ENCODE measurements around the gene PLAU. TPM values are rescaled to one million over a fixed set of nuclear protein-coding genes. Genes with fewer than 3 reads are reported as not detected.

Gene PLAU
- total and polyA plus RNA-seq, 9 of the 15 experiments (the other 6 are each of a cell fraction or from before 2014, with no cell fraction given): 2.1 to 16.9 (median 3.3) TPM

DNA sequence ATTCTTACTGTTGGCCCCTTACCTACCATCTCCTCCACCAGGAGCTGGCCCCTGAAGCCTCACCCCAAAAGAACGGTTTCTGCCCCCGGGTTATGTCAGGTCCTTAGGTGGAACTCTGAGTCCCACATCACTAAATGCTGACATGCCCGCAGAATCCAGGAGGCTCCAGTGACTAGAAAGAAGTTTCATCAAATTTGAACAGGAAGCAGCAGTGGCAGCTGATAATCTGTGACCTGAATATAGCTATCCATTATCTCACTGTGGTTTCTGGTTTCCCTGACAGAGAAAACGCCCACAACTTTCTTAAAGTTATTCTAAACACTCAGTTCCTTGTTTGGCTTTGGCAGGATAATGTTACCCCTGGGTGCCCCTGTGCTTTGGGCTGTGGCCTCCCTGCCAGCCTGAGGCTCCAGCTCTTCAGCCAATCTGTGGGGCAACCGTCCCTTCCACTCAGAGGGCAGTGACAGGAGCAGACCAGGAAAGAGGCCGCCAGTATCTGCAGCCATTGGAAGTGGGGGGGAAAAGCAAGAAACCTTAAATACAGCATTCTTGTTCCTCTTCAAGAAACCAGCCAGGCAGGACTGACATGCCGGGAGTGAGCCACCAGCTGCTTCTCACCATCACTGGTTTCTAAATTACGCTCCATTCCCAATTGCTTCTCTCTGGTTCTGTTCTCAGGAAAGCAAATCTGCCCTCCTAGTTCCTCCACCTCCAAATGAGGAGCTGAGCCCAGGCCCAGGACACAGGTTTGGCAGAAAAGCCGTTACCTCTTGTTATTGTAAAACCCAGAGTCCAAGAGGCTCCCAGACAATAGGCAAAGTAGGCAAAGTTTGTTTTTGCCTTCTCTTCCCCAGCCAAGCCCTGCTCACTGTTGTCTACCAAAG, 45.8 kb downstream of the PLAU start (continued):
- no peak for TF ChIP-seq SP2 (IDR thresholded peaks at IDR 0.05; ENCODE audit: extremely low read depth, low read depth, low read length, poor library complexity, severe bottlenecking)
- peak; percentile 94 for TF ChIP-seq SMARCE1 (IDR thresholded peaks at IDR 0.05)
- no peak; the same call in none of the 2 replicates for TF ChIP-seq POLR2G (IDR thresholded peaks at IDR 0.05; ENCODE audit: low read depth, low read length)
- TF ChIP-seq, protein P1, sequence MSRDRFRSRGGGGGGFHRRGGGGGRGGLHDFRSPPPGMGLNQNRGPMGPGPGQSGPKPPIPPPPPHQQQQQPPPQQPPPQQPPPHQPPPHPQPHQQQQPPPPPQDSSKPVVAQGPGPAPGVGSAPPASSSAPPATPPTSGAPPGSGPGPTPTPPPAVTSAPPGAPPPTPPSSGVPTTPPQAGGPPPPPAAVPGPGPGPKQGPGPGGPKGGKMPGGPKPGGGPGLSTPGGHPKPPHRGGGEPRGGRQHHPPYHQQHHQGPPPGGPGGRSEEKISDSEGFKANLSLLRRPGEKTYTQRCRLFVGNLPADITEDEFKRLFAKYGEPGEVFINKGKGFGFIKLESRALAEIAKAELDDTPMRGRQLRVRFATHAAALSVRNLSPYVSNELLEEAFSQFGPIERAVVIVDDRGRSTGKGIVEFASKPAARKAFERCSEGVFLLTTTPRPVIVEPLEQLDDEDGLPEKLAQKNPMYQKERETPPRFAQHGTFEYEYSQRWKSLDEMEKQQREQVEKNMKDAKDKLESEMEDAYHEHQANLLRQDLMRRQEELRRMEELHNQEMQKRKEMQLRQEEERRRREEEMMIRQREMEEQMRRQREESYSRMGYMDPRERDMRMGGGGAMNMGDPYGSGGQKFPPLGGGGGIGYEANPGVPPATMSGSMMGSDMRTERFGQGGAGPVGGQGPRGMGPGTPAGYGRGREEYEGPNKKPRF (IDR thresholded peaks at IDR 0.05; ENCODE audit: low read depth, low read length): no peak
- TF ChIP-seq MECOM (CRISPR knock-in tag; IDR thresholded peaks at IDR 0.05): 0 out of 2 replicates have a peak, but pooled peaks have one; percentile 41
- TF ChIP-seq ZNF408 (CRISPR knock-in tag; IDR thresholded peaks at IDR 0.05; ENCODE audit: low read depth): no peak
- TF ChIP-seq, protein P2, sequence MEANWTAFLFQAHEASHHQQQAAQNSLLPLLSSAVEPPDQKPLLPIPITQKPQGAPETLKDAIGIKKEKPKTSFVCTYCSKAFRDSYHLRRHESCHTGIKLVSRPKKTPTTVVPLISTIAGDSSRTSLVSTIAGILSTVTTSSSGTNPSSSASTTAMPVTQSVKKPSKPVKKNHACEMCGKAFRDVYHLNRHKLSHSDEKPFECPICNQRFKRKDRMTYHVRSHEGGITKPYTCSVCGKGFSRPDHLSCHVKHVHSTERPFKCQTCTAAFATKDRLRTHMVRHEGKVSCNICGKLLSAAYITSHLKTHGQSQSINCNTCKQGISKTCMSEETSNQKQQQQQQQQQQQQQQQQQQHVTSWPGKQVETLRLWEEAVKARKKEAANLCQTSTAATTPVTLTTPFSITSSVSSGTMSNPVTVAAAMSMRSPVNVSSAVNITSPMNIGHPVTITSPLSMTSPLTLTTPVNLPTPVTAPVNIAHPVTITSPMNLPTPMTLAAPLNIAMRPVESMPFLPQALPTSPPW (CRISPR knock-in tag; IDR thresholded peaks at IDR 0.05): peak; percentile 31; the same call in 1 of the 2 replicates
- no peak; the same call in 1 of the 2 replicates for TF ChIP-seq ZBTB7A (IDR thresholded peaks at IDR 0.05; ENCODE audit: borderline replicate concordance, control insufficient read depth, low read depth, low read length)
- TF ChIP-seq EP300 (IDR thresholded peaks at IDR 0.05; ENCODE audit: low read length): peak; percentile 97
- no peak for TF ChIP-seq YBX1 (IDR thresholded peaks at IDR 0.05)
- TF ChIP-seq, protein P3, sequence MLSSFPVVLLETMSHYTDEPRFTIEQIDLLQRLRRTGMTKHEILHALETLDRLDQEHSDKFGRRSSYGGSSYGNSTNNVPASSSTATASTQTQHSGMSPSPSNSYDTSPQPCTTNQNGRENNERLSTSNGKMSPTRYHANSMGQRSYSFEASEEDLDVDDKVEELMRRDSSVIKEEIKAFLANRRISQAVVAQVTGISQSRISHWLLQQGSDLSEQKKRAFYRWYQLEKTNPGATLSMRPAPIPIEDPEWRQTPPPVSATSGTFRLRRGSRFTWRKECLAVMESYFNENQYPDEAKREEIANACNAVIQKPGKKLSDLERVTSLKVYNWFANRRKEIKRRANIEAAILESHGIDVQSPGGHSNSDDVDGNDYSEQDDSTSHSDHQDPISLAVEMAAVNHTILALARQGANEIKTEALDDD (IDR thresholded peaks at IDR 0.05): peak; percentile 89
- TF ChIP-seq NUFIP1 (IDR thresholded peaks at IDR 0.05; ENCODE audit: partially characterized antibody): no peak
- TF ChIP-seq, protein P4, sequence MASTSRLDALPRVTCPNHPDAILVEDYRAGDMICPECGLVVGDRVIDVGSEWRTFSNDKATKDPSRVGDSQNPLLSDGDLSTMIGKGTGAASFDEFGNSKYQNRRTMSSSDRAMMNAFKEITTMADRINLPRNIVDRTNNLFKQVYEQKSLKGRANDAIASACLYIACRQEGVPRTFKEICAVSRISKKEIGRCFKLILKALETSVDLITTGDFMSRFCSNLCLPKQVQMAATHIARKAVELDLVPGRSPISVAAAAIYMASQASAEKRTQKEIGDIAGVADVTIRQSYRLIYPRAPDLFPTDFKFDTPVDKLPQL (IDR thresholded peaks at IDR 0.05; ENCODE audit: extremely low read depth, insufficient read length): no peak

Measured in K562 (cell line).